H9 (cell line): ENCODE results near the gene LCTL. TPM values are rescaled to one million over a fixed set of nuclear protein-coding genes. Genes with fewer than 3 reads are reported as not detected.

Source experiments
- DNase-seq: peaks from one replicate; pipeline ENCODE4 v3.0.0-alpha.2; 2017
- H2AFZ ChIP-seq: one replicate; pipeline ENCODE4 v1.6.1; 2013; ENCODE audit warnings: mild to moderate bottlenecking, low read length, control low read depth, moderate library complexity
- H2AK5ac ChIP-seq: 2 replicates; pipeline ENCODE4 v1.6.1; 2013; ENCODE audit warnings: low read length, control low read depth, mixed read lengths; ENCODE audit not compliant: insufficient read length
- H2BK120ac ChIP-seq: one replicate; pipeline ENCODE4 v1.6.1; 2013; ENCODE audit warnings: low read depth, mild to moderate bottlenecking, low read length, control low read depth, inconsistent platforms; ENCODE audit not compliant: poor library complexity, severe bottlenecking
- H2BK12ac ChIP-seq: 2 replicates; pipeline ENCODE4 v1.6.1; 2013; ENCODE audit warnings: low read length, control low read depth, mixed read lengths, low read depth; ENCODE audit not compliant: insufficient read length
- H2BK15ac ChIP-seq: 2 replicates; pipeline ENCODE4 v1.6.1; 2013; ENCODE audit warnings: low read depth, low read length, control low read depth
- H2BK20ac ChIP-seq: one replicate; pipeline ENCODE4 v1.6.1; 2013; ENCODE audit warnings: low read depth, mild to moderate bottlenecking, low read length, control low read depth, inconsistent platforms; ENCODE audit not compliant: poor library complexity, severe bottlenecking
- H2BK5ac ChIP-seq: 2 replicates; pipeline ENCODE4 v1.6.1; 2013; ENCODE audit warnings: low read length, control low read depth, mixed read lengths; ENCODE audit not compliant: insufficient read length
- H3K14ac ChIP-seq: 2 replicates; pipeline ENCODE4 v1.6.1; 2013; ENCODE audit warnings: low read length, control low read depth; ENCODE audit not compliant: insufficient read depth
- H3K18ac ChIP-seq: 2 replicates; pipeline ENCODE4 v1.6.1; 2013; ENCODE audit warnings: low read depth, mild to moderate bottlenecking, mixed read lengths, low read length, control low read depth; ENCODE audit not compliant: insufficient read length
- H3K23ac ChIP-seq: 2 replicates; pipeline ENCODE4 v1.6.1; 2013; ENCODE audit warnings: low read length, control low read depth, mixed read lengths, low read depth; ENCODE audit not compliant: insufficient read length
- H3K23me2 ChIP-seq: 2 replicates; pipeline ENCODE4 v1.6.1; 2013; ENCODE audit warnings: low read depth, mild to moderate bottlenecking, mixed read lengths, low read length, control low read depth; ENCODE audit not compliant: insufficient read length, poor library complexity, severe bottlenecking
- H3K27ac ChIP-seq: 2 replicates; pipeline ENCODE4 v1.5.1; 2013; ENCODE audit warnings: low read length, control low read depth, mixed read lengths, low read depth; ENCODE audit not compliant: insufficient read length
- H3K27me3 ChIP-seq: 2 replicates; pipeline ENCODE4 v1.6.1; 2013; ENCODE audit warnings: low read length, control low read depth, inconsistent platforms; ENCODE audit not compliant: insufficient read depth
- H3K4ac ChIP-seq: 2 replicates; pipeline ENCODE4 v1.6.1; 2013; ENCODE audit warnings: low read depth, mild to moderate bottlenecking, control low read depth, inconsistent platforms, low read length, moderate library complexity
- H3K4me1 ChIP-seq: 2 replicates; pipeline ENCODE4 v1.6.1; 2013; ENCODE audit warnings: low read length, control low read depth, inconsistent platforms; ENCODE audit not compliant: insufficient read depth
- H3K4me2 ChIP-seq: 2 replicates; pipeline ENCODE4 v1.6.1; 2013; ENCODE audit warnings: low read length, control low read depth, mixed read lengths; ENCODE audit not compliant: insufficient read length, insufficient read depth
- H3K56ac ChIP-seq: 2 replicates; pipeline ENCODE4 v1.6.1; 2013; ENCODE audit warnings: low read depth, mild to moderate bottlenecking, mixed read lengths, low read length, control low read depth; ENCODE audit not compliant: insufficient read length
- H3K79me1 ChIP-seq: 2 replicates; pipeline ENCODE4 v1.6.1; 2013; ENCODE audit warnings: low read depth, mild to moderate bottlenecking, moderate library complexity, low read length, control low read depth, inconsistent platforms; ENCODE audit not compliant: insufficient read depth, poor library complexity, severe bottlenecking
- H3K79me2 ChIP-seq: 2 replicates; pipeline ENCODE4 v1.6.1; 2013; ENCODE audit warnings: low read length, control low read depth, inconsistent platforms; ENCODE audit not compliant: insufficient read depth
- H3K9ac ChIP-seq: 2 replicates; pipeline ENCODE4 v1.6.1; 2013; ENCODE audit warnings: low read length, control low read depth, mixed read lengths; ENCODE audit not compliant: insufficient read length; ENCODE audit errors: extremely low read depth
- H3K9me3 ChIP-seq: one replicate; pipeline ENCODE4 v1.6.1; 2013; ENCODE audit warnings: low read depth, low read length, inconsistent platforms; ENCODE audit not compliant: control insufficient read depth
- H3T11ph ChIP-seq: one replicate; pipeline ENCODE4 v1.6.1; 2013; ENCODE audit warnings: mild to moderate bottlenecking, low read length, control low read depth, inconsistent platforms
- H4K20me1 ChIP-seq: one replicate; pipeline ENCODE4 v1.6.1; 2013; ENCODE audit not compliant: control insufficient read depth, insufficient read length, insufficient read depth
- H4K5ac ChIP-seq: 2 replicates; pipeline ENCODE4 v1.6.1; 2013; ENCODE audit warnings: low read depth, mild to moderate bottlenecking, mixed read lengths, low read length, control low read depth; ENCODE audit not compliant: insufficient read length
- H4K8ac ChIP-seq: replicated peaks from 2 replicates; pipeline ENCODE4 v1.6.1; 2013; ENCODE audit warnings: low read length, control low read depth, mixed read lengths, low read depth; ENCODE audit not compliant: insufficient read length
- H4K91ac ChIP-seq: 2 replicates; pipeline ENCODE4 v1.6.1; 2013; ENCODE audit warnings: low read depth, mild to moderate bottlenecking, moderate library complexity, mixed read lengths, low read length, control low read depth; ENCODE audit not compliant: insufficient read length
- H3K27ac Mint-ChIP-seq, 3 experiments: 2 replicates in 2 of 3; 3 replicates in 1 of 3; pipeline ENCODE4 v1.8.0; 2020 to 2021; ENCODE audit warnings: mixed read lengths in 3 of 3, mild to moderate bottlenecking in 1 of 3, moderate library complexity in 1 of 3
- H3K27me3 Mint-ChIP-seq: 2 replicates; pipeline ENCODE4 v1.8.0; 2021; ENCODE audit warnings: low read depth, mild to moderate bottlenecking, moderate library complexity, mixed read lengths
- H3K36me3 Mint-ChIP-seq, 3 experiments: 2 replicates in 2 of 3; 3 replicates in 1 of 3; pipeline ENCODE4 v1.8.0; 2020 to 2021; ENCODE audit warnings: low read depth in 3 of 3, mixed read lengths in 3 of 3; ENCODE audit not compliant: insufficient read depth in 1 of 3
- H3K4me1 Mint-ChIP-seq, 2 experiments: 2 replicates each; pipeline ENCODE4 v1.8.0; 2020; ENCODE audit warnings: mixed read lengths in 2 of 2
- H3K4me3 Mint-ChIP-seq, 2 experiments: 2 replicates in 1 of 2; 3 replicates in 1 of 2; pipeline ENCODE4 v1.8.0; 2020 to 2021; ENCODE audit warnings: mild to moderate bottlenecking in 2 of 2, mixed read lengths in 2 of 2, moderate library complexity in 1 of 2
- H3K9me3 Mint-ChIP-seq, 2 experiments: 2 replicates in 1 of 2; 3 replicates in 1 of 2; pipeline ENCODE4 v1.8.0; 2020; ENCODE audit warnings: mild to moderate bottlenecking in 2 of 2, mixed read lengths in 2 of 2, moderate library complexity in 1 of 2
- WGBS: extraction: QIAGEN DNeasy Blood & Tissue Kit; methylation state at CpG from one replicate; pipeline ENCODE4 v1.1.7; 2013; ENCODE audit warnings: missing lambda C conversion rate, low lambda C conversion rate, mixed read lengths; ENCODE audit not compliant: insufficient read length; ENCODE audit errors: extremely low coverage; 5-methylcytosine and 5-hydroxymethylcytosine counted together
- total RNA-seq: library from RNA; stranded (reverse); gene quantifications from 2 replicates; pipeline ENCODE4 v1.2.1, GENCODE V29; 2021
- TF ChIP-seq, protein P1 (sequence below): fragments of 200-600 bp; sonication (generic); conservative IDR thresholded peaks from 3 replicates; pipeline ENCODE4 v1.8.0; 2021; ENCODE audit warnings: antibody characterized with exemption, mild to moderate bottlenecking

LCTL gene
- total RNA-seq, 1 experiment from 2014 or later, result 2.3 TPM

DNA sequence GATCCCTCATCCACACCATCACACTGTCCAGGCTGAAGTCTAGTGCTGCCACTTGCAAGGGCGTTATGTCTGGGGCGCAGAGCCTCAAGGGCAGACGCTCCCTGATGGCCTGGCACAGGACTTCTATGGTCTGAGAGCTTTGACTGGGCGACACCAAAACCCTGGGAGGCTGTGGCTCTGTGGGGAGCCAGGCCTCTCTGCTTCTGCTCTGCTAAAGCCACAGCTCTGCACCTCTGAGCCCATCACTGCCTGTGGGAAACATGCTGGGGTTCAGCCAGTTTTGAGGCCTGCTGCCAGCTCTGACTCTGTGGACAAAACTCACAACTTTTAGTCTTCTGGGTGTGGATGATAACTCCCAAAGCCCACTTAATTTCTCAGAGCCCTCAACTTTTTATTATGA, 6.3 kb upstream of the LCTL start:
- H3K27me3 Mint-ChIP-seq, result no peaks in the 10 kb centered on the region; the same call in 1 of the 2 replicates
- Histone ChIP-seq H2BK15ac (no peak overlapping the region), H3K18ac (no peak overlapping the region), H3K9me3 (no peaks in the 10 kb centered on the region), H3K4me1 (peaks cover 1% of the 10 kb centered on the region; the same call in 1 of the 2 replicates), H2BK20ac (no peak overlapping the region), H2BK120ac (no peak overlapping the region), H4K8ac (no peak overlapping the region), H3K4ac (no peak overlapping the region), H3K56ac (no peak overlapping the region), H3K79me2 (no peaks in the 10 kb centered on the region), H4K91ac (no peak overlapping the region), H3K27ac (no peak overlapping the region), H3K79me1 (no peaks in the 10 kb centered on the region), H3K27me3 (no peaks in the 10 kb centered on the region), H2AK5ac (no peak overlapping the region), H3T11ph (no peak overlapping the region), H2AFZ (no peak overlapping the region), H2BK5ac (no peak overlapping the region), H3K4me2 (no peak overlapping the region), H3K23ac (no peak overlapping the region), H4K20me1 (no peaks in the 10 kb centered on the region), H4K5ac (no peak overlapping the region), H2BK12ac (no peak overlapping the region), H3K9ac (no peak overlapping the region), H3K14ac (no peak overlapping the region), H3K23me2 (no peaks in the 10 kb centered on the region)
- TF ChIP-seq, protein P1, sequence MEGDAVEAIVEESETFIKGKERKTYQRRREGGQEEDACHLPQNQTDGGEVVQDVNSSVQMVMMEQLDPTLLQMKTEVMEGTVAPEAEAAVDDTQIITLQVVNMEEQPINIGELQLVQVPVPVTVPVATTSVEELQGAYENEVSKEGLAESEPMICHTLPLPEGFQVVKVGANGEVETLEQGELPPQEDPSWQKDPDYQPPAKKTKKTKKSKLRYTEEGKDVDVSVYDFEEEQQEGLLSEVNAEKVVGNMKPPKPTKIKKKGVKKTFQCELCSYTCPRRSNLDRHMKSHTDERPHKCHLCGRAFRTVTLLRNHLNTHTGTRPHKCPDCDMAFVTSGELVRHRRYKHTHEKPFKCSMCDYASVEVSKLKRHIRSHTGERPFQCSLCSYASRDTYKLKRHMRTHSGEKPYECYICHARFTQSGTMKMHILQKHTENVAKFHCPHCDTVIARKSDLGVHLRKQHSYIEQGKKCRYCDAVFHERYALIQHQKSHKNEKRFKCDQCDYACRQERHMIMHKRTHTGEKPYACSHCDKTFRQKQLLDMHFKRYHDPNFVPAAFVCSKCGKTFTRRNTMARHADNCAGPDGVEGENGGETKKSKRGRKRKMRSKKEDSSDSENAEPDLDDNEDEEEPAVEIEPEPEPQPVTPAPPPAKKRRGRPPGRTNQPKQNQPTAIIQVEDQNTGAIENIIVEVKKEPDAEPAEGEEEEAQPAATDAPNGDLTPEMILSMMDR, result no peak
- no peak overlapping the region for H3K4me3 Mint-ChIP-seq
- H3K27ac Mint-ChIP-seq, result no peak overlapping the region
- DNase-seq, result no peak
- no CpG with 5 or more reads among the region's 4 CpGs for WGBS
- no peaks in the 10 kb centered on the region for H3K9me3 Mint-ChIP-seq
- no peaks in the 10 kb centered on the region; a peak in 1 of 7 replicates for H3K36me3 Mint-ChIP-seq
- peaks cover 0 to 3% of the 10 kb centered on the region in 2 experiments; a peak in 1 of 4 replicates for H3K4me1 Mint-ChIP-seq
